Measurements from ENCODE around the gene DDI1. TPM values are rescaled to one million over a fixed set of nuclear protein-coding genes. Genes with fewer than 3 reads are reported as not detected.

DDI1 gene
- total RNA-seq, 4 donors from 2014 or later = not detected

- 78% methylated on average over 2 of the region's 2 CpGs for WGBS
- H3K27me3 ChIP-seq = no peaks in the 10 kb centered on the region
- TF ChIP-seq POLR2AphosphoS5 (IDR thresholded peaks at IDR 0.05) (no peak), EP300 (IDR thresholded peaks at IDR 0.05) (no peak), CTCF (IDR thresholded peaks at IDR 0.05) (no peak), POLR2A (IDR thresholded peaks at IDR 0.05) (no peak)
- no peaks in the 10 kb centered on the region for H3K36me3 ChIP-seq
- H3K27ac ChIP-seq = no peak overlapping the region
- no peak overlapping the region for H3K4me3 ChIP-seq
- no peak for DNase-seq (ENCODE audit: low spot score in 2 of 2)
- H3K4me1 ChIP-seq = no peaks in the 10 kb centered on the region
- H3K9me3 ChIP-seq = no peaks in the 10 kb centered on the region
Measured at GRCh38 chr11:103994518-103994917, 41.9 kb upstream of the DDI1 start.

GRCh38 chr11:103995896-103996295, 40.5 kb upstream of the DDI1 start:
- TF ChIP-seq POLR2AphosphoS5 (IDR thresholded peaks at IDR 0.05) (no peak), CTCF (IDR thresholded peaks at IDR 0.05) (no peak), POLR2A (IDR thresholded peaks at IDR 0.05) (no peak), EP300 (IDR thresholded peaks at IDR 0.05) (no peak)
- Histone ChIP-seq H3K27me3 (no peaks in the 10 kb centered on the region), H3K9me3 (no peaks in the 10 kb centered on the region), H3K27ac (no peak overlapping the region), H3K4me1 (no peaks in the 10 kb centered on the region), H3K36me3 (no peaks in the 10 kb centered on the region), H3K4me3 (no peak overlapping the region)
- DNase-seq (ENCODE audit: low spot score in 2 of 2) = no peak
- 84% methylated on average over 4 of the region's 4 CpGs for WGBS

- Histone ChIP-seq H3K27me3 (no peaks in the 10 kb centered on the region), H3K4me3 (no peak overlapping the region), H3K27ac (no peak overlapping the region), H3K36me3 (no peaks in the 10 kb centered on the region), H3K4me1 (no peaks in the 10 kb centered on the region), H3K9me3 (no peaks in the 10 kb centered on the region)
- WGBS = 93% methylated on average over 1 of the region's 1 CpG
- no peak for DNase-seq (ENCODE audit: low spot score in 2 of 2)
- TF ChIP-seq POLR2AphosphoS5 (IDR thresholded peaks at IDR 0.05) = no peak
- no peak for TF ChIP-seq CTCF (IDR thresholded peaks at IDR 0.05)
- TF ChIP-seq POLR2A (IDR thresholded peaks at IDR 0.05) = no peak
- TF ChIP-seq EP300 (IDR thresholded peaks at IDR 0.05) = no peak
Measured at GRCh38 chr11:103997082-103997481, 39.4 kb upstream of the DDI1 start.

- TF ChIP-seq POLR2AphosphoS5 (IDR thresholded peaks at IDR 0.05) = no peak
- no peak for TF ChIP-seq EP300 (IDR thresholded peaks at IDR 0.05)
- no peak for TF ChIP-seq CTCF (IDR thresholded peaks at IDR 0.05)
- no peak for TF ChIP-seq POLR2A (IDR thresholded peaks at IDR 0.05)
- DNase-seq (ENCODE audit: low spot score in 2 of 2) = no peak
- H3K4me1 ChIP-seq = no peaks in the 10 kb centered on the region
- no peaks in the 10 kb centered on the region for H3K9me3 ChIP-seq
- no peaks in the 10 kb centered on the region for H3K36me3 ChIP-seq
- H3K4me3 ChIP-seq = no peak overlapping the region
- 90% methylated on average over 5 of the region's 5 CpGs for WGBS
- no peak overlapping the region for H3K27ac ChIP-seq
- no peaks in the 10 kb centered on the region for H3K27me3 ChIP-seq
Measured at GRCh38 chr11:103998826-103999508, 37.5 kb upstream of the DDI1 start.

- WGBS = 61% methylated on average over 5 of the region's 5 CpGs
- Histone ChIP-seq H3K36me3 (no peaks in the 10 kb centered on the region), H3K4me1 (no peaks in the 10 kb centered on the region), H3K4me3 (no peak overlapping the region), H3K27ac (no peak overlapping the region), H3K27me3 (no peaks in the 10 kb centered on the region), H3K9me3 (no peaks in the 10 kb centered on the region)
- TF ChIP-seq POLR2AphosphoS5 (IDR thresholded peaks at IDR 0.05) (no peak), EP300 (IDR thresholded peaks at IDR 0.05) (no peak), CTCF (IDR thresholded peaks at IDR 0.05) (no peak), POLR2A (IDR thresholded peaks at IDR 0.05) (no peak)
- no peak for DNase-seq (ENCODE audit: low spot score in 2 of 2)
Measured at GRCh38 chr11:104000798-104001197, 35.6 kb upstream of the DDI1 start.

Data from suprapubic skin (tissue), 4 donors.